GM12878 (cell line): ENCODE measurements around the gene CCDC14. TPM values are rescaled to one million over a fixed set of nuclear protein-coding genes. Genes with fewer than 3 reads are reported as not detected.

Experiments
- ATAC-seq: fragments of 200-7000 bp; cut with Tn5 transposase; 3 replicates; pipeline ENCODE4 v1.9.1; 2020; ENCODE audit warnings: mild to moderate bottlenecking, moderate library complexity
- BruUV-seq: library from RNA; stranded (reverse); fragments of 400-500 nt; replicated peaks from 2 replicates; lab custom pipeline; 2021; lab: Mats Ljungman, UMichigan
- CTCF ChIA-PET: fragments of 300-600 bp; sonication (Branson Sonifier 250); formaldehyde crosslinking; extraction: SDS; loops from one replicate; lab custom pipeline; 2021; ENCODE audit warnings: inconsistent platforms; lab: Yijun Ruan, JAX
- POLR2A ChIA-PET: fragments of 350-600 bp; formaldehyde crosslinking; extraction: SDS; loops from one replicate; lab custom pipeline; 2021; ENCODE audit warnings: inconsistent platforms; lab: Charles Lee
- RAD21 ChIA-PET: fragments of 300-600 bp; sonication (Branson Sonifier 250); formaldehyde crosslinking; loops from one replicate; lab custom pipeline; 2023; ENCODE audit warnings: antibody characterized with exemption; ENCODE audit not compliant: unreplicated experiment; lab: Charles Lee
- SMC1A ChIA-PET: fragments of 300-600 bp; sonication (Branson Sonifier 250); formaldehyde crosslinking; loops from one replicate; lab custom pipeline; 2023; ENCODE audit not compliant: unreplicated experiment, uncharacterized antibody; lab: Charles Lee
- DNase-seq: peaks from one replicate; pipeline ENCODE4 v3.0.0-alpha.2; 2011; ENCODE audit warnings: low read depth, low spot score
- FAIRE-seq: peaks from 3 replicates; lab custom pipeline; 2011; peaks lifted over from hg19 to GRCh38; lab: Jason Lieb, UNC
- H2AFZ ChIP-seq: 2 replicates; pipeline ENCODE4 v1.6.0; 2011; ENCODE audit warnings: low read depth, low read length, control low read depth; ENCODE audit not compliant: control insufficient read depth
- H3K27ac ChIP-seq: 2 replicates; pipeline ENCODE4 v1.5.1; 2011; ENCODE audit warnings: control low read depth; ENCODE audit not compliant: control insufficient read depth, insufficient read depth
- H3K27me3 ChIP-seq, 2 experiments: replicated peaks in 1 of 2; 2 replicates each; pipeline versions ENCODE4 v1.6.0 to v1.6.1; 2011; ENCODE audit warnings: low read length in 1 of 2; ENCODE audit not compliant: control insufficient read depth in 2 of 2, insufficient read depth in 2 of 2
- H3K36me3 ChIP-seq, 2 experiments: 2 replicates each; pipeline ENCODE4 v1.5.1; 2011; ENCODE audit warnings: low read length in 1 of 2; ENCODE audit not compliant: control insufficient read depth in 2 of 2, insufficient read depth in 2 of 2
- H3K4me1 ChIP-seq: 2 replicates; pipeline ENCODE4 v1.6.1; 2011; ENCODE audit warnings: mild to moderate bottlenecking, low read length, moderate library complexity, mixed read lengths; ENCODE audit not compliant: control insufficient read depth, insufficient read depth
- H3K4me2 ChIP-seq: 2 replicates; pipeline ENCODE4 v1.6.0; 2011; ENCODE audit warnings: control low read depth; ENCODE audit not compliant: control insufficient read depth, insufficient read depth
- H3K4me3 ChIP-seq: fragments of 200-600 bp; sonication (generic); 2 replicates; pipeline ENCODE4 v1.5.1; 2016
- H3K79me2 ChIP-seq: 2 replicates; pipeline ENCODE4 v1.6.0; 2011; ENCODE audit warnings: low read length; ENCODE audit not compliant: control insufficient read depth, insufficient read depth
- H3K9ac ChIP-seq: 2 replicates; pipeline ENCODE4 v1.8.0; 2011; ENCODE audit warnings: low read length, control low read depth, mixed read lengths; ENCODE audit not compliant: control insufficient read depth, insufficient read depth
- H3K9me3 ChIP-seq: replicated peaks from 3 replicates; pipeline ENCODE4 v1.5.1; 2011; ENCODE audit warnings: mild to moderate bottlenecking, low read length; ENCODE audit not compliant: control insufficient read depth, insufficient read depth
- H4K20me1 ChIP-seq: 2 replicates; pipeline ENCODE4 v1.6.0; 2011; ENCODE audit not compliant: control insufficient read depth, insufficient read depth
- DPF2 ChIP-seq: fragments of 450-650 bp; IDR thresholded peaks from 2 replicates; pipeline ENCODE4 v1.6.1; 2017; ENCODE audit warnings: mild to moderate bottlenecking
- GATAD2B ChIP-seq: fragments of 450-650 bp; conservative IDR thresholded peaks from 2 replicates; pipeline ENCODE4 v1.6.1; 2017; ENCODE audit warnings: low read depth, mild to moderate bottlenecking, moderate library complexity
- HDAC2 ChIP-seq: fragments of 200-600 bp; sonication (generic); IDR thresholded peaks from 2 replicates; pipeline ENCODE4 v1.6.1; 2017
- KAT2A ChIP-seq: conservative IDR thresholded peaks from 2 replicates; pipeline ENCODE4 v1.6.1; 2011; ENCODE audit warnings: low read depth, low read length; ENCODE audit not compliant: control insufficient read depth
- NFYA ChIP-seq: IDR thresholded peaks from 2 replicates; pipeline ENCODE4 v1.6.1; 2011; ENCODE audit warnings: low read depth, mild to moderate bottlenecking, low read length, improper control_type of control experiment, borderline replicate concordance
- NR2C1 ChIP-seq: fragments of 450-650 bp; IDR thresholded peaks from 2 replicates; pipeline ENCODE4 v1.6.1; 2017; ENCODE audit warnings: antibody characterized with exemption, mild to moderate bottlenecking, moderate library complexity
- PAX8 ChIP-seq: fragments of 450-650 bp; IDR thresholded peaks from 2 replicates; pipeline ENCODE4 v1.6.1; 2017; ENCODE audit warnings: mild to moderate bottlenecking, moderate library complexity
- RELA ChIP-seq: fragments of 450-650 bp; IDR thresholded peaks from 2 replicates; pipeline ENCODE4 v1.8.0; 2014; ENCODE audit warnings: borderline replicate concordance; ENCODE audit not compliant: partially characterized antibody
- SUZ12 ChIP-seq: fragments of 200-600 bp; sonication (generic); IDR thresholded peaks from one replicate; pipeline ENCODE4 v1.6.1; 2018; ENCODE audit warnings: antibody characterized with exemption, mild to moderate bottlenecking; ENCODE audit not compliant: unreplicated experiment
- WGBS: methylation state at CpG from one replicate; pipeline ENCODE4 v1.1.6; 2016; ENCODE audit warnings: low lambda C conversion rate; ENCODE audit not compliant: insufficient replicate concordance, insufficient coverage; ENCODE audit errors: missing lambda C conversion rate; 5-methylcytosine and 5-hydroxymethylcytosine counted together
- in situ Hi-C: fragments of 300-500 bp; cut with MboI; formaldehyde crosslinking; loops from 9 replicates; pipeline ENCODE4 v1.14.3; 2018; ENCODE audit warnings: mixed read lengths
- intact Hi-C: fragments of 100-400 bp; cut with micrococcal nuclease; formaldehyde crosslinking; loops from one replicate; pipeline ENCODE4 v1.14.2; 2022; ENCODE audit not compliant: unreplicated experiment
- polyA plus RNA-seq, 11 experiments: library from polyadenylated mRNA; depleted of rRNA in 4 of 11; unstranded in 6 of 11; stranded (reverse) in 5 of 11; fragments of >200 nt; fragmentation: Nextera tagmentation in 4 of 11; fragmentation: Illumina TruSeq in 1 of 11; extraction: Ambion mirVana in 4 of 11; extraction: Trizol in 1 of 11; gene quantifications; 1 replicate in 1 of 11; 2 replicates in 10 of 11; pipeline versions ENCODE4 v1.2.1 to v1.2.3, GENCODE V29; 2011 to 2016; ENCODE audit warnings: inconsistent platforms in 2 of 11, missing spikeins in 2 of 11, low read depth in 1 of 11
- total RNA-seq, 4 experiments: library from RNA; depleted of rRNA in 3 of 4; stranded (reverse); fragments of >200 nt in 3 of 4; fragmentation: Illumina TruSeq in 1 of 4; extraction: Trizol in 1 of 4; gene quantifications; 2 replicates each; pipeline versions ENCODE4 v1.2.1 to v1.2.3, GENCODE V29; 2013 to 2021
- TF ChIP-seq, protein P1 (sequence below): IDR thresholded peaks from 2 replicates; pipeline ENCODE4 v1.6.1; 2011; ENCODE audit warnings: low read depth, low read length, improper control_type of control experiment, borderline replicate concordance
- TF ChIP-seq, protein P2 (sequence below): fragments of 450-650 bp; formaldehyde crosslinking; IDR thresholded peaks from 2 replicates; pipeline ENCODE4 v1.5.0; 2022; ENCODE audit warnings: mild to moderate bottlenecking, missing genetic modification characterization
- TF ChIP-seq, protein P3 (sequence below): IDR thresholded peaks from 2 replicates; pipeline ENCODE4 v1.6.1; 2011; ENCODE audit warnings: mild to moderate bottlenecking, low read depth, low read length, moderate library complexity; ENCODE audit not compliant: insufficient replicate concordance

CCDC14 gene
- total and polyA plus RNA-seq, 10 of the 15 experiments (the other 5 are each of a cell fraction or from before 2014, with no cell fraction given): 15.9 to 104 (median 43.0) TPM

DNA sequence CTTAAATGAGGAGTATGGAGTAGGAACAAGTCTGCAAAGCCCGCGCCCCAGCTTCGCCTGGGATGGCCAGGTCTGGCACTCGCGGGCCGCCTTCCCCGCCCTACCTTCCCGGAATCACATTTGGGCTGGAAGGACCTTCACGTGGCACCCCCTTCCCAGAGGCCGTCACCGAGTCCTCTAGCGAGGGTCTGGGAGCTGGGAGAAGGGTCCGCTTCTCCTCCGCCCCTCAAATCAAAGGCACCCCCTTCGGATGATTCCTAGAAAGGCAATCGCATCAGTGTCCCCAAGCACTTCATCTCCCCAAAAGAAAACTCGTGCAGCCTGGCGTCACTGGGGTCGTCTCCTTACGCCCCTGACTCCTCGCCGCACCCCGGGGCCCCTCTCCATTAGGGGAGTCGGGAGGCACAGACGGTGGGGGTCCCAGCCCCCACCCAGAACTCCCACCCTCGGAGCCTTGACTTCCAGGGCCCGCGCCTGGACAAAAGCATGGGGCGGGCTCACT, 77.3 kb downstream of the CCDC14 start:
- peaks cover 1 to 7% of the 10 kb centered on the region in 2 experiments; a peak in 3 of 4 replicates for H3K27me3 ChIP-seq
- intact Hi-C loops: loop anchor here (5.0 kb wide), 1 partner anchor 99 kb away; no protein-coding TSS in a partner anchor
- H3K27ac ChIP-seq: no peak overlapping the region
- peak; percentile 60 for TF ChIP-seq SUZ12
- no peak for TF ChIP-seq NR2C1
- TF ChIP-seq, all 136 proteins: peak for 1
- DNase-seq (no peak), ATAC-seq (no peak), FAIRE-seq (no peak)
- ChIA-PET SMC1A (no interaction called here), CTCF (no interaction called here), RAD21 (no interaction called here), POLR2A (no interaction called here)
- Histone ChIP-seq H3K4me1 (no peaks in the 10 kb centered on the region), H3K9ac (no peak overlapping the region), H3K9me3 (no peaks in the 10 kb centered on the region), H3K4me2 (peak overlapping the region; percentile 53; the same call in 1 of the 2 replicates), H3K4me3 (no peak overlapping the region), H3K36me3 (no peaks in the 10 kb centered on the region), H4K20me1 (no peaks in the 10 kb centered on the region), H3K79me2 (no peaks in the 10 kb centered on the region), H2AFZ (no peak overlapping the region)
- BruUV-seq: no TSS peak
- WGBS: 27% methylated on average over 29 of the region's 29 CpGs
- in situ Hi-C loops: no loop called here

DNA sequence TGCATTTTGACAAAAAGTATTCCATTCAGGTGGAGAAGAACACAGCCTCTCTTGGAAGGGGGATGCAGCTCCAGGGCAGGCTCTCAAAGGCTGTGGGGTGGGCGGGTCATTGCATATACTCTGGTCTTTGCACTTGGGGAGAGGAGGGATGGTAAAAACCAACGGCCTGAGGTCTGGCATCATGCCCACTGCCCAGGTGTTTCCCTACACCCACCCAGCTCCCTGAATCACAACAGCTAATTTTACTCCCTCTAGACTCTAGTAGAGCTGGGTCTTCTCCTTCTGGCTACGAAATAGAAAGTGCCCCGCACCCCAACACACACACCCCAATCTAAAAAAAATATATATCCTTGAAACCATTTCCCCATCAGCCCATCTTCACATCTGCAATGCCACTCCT, 77.9 kb downstream of the CCDC14 start:
- Histone ChIP-seq H3K4me1 (no peaks in the 10 kb centered on the region), H4K20me1 (no peaks in the 10 kb centered on the region), H3K36me3 (no peaks in the 10 kb centered on the region), H3K27ac (no peak overlapping the region), H3K79me2 (no peaks in the 10 kb centered on the region), H3K27me3 (peaks cover 1 to 7% of the 10 kb centered on the region in 2 experiments; a peak in 3 of 4 replicates), H3K4me3 (no peak overlapping the region), H3K9ac (no peak overlapping the region), H3K4me2 (no peak overlapping the region), H3K9me3 (no peaks in the 10 kb centered on the region), H2AFZ (no peak overlapping the region)
- ChIA-PET POLR2A (no interaction called here), SMC1A (no interaction called here), CTCF (no interaction called here), RAD21 (no interaction called here)
- 41% methylated on average over 4 of the region's 4 CpGs for WGBS
- DNase-seq: no peak
- in situ Hi-C loops (no loop called here), intact Hi-C loops (loop anchor here (5.0 kb wide), 1 partner anchor 99 kb away; no protein-coding TSS in a partner anchor)
- no TSS peak for BruUV-seq
- no peak for FAIRE-seq
- ATAC-seq: no peak
- TF ChIP-seq NFYA (no peak), HDAC2 (no peak), DPF2 (no peak), RELA (no peak), PAX8 (no peak), GATAD2B (no peak), KAT2A (no peak)
- TF ChIP-seq, protein P1, sequence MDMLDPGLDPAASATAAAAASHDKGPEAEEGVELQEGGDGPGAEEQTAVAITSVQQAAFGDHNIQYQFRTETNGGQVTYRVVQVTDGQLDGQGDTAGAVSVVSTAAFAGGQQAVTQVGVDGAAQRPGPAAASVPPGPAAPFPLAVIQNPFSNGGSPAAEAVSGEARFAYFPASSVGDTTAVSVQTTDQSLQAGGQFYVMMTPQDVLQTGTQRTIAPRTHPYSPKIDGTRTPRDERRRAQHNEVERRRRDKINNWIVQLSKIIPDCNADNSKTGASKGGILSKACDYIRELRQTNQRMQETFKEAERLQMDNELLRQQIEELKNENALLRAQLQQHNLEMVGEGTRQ: no peak
- TF ChIP-seq, protein P2, sequence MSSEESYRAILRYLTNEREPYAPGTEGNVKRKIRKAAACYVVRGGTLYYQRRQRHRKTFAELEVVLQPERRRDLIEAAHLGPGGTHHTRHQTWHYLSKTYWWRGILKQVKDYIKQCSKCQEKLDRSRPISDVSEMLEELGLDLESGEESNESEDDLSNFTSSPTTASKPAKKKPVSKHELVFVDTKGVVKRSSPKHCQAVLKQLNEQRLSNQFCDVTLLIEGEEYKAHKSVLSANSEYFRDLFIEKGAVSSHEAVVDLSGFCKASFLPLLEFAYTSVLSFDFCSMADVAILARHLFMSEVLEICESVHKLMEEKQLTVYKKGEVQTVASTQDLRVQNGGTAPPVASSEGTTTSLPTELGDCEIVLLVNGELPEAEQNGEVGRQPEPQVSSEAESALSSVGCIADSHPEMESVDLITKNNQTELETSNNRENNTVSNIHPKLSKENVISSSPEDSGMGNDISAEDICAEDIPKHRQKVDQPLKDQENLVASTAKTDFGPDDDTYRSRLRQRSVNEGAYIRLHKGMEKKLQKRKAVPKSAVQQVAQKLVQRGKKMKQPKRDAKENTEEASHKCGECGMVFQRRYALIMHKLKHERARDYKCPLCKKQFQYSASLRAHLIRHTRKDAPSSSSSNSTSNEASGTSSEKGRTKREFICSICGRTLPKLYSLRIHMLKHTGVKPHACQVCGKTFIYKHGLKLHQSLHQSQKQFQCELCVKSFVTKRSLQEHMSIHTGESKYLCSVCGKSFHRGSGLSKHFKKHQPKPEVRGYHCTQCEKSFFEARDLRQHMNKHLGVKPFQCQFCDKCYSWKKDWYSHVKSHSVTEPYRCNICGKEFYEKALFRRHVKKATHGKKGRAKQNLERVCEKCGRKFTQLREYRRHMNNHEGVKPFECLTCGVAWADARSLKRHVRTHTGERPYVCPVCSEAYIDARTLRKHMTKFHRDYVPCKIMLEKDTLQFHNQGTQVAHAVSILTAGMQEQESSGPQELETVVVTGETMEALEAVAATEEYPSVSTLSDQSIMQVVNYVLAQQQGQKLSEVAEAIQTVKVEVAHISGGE: no peak
- TF ChIP-seq, protein P3, sequence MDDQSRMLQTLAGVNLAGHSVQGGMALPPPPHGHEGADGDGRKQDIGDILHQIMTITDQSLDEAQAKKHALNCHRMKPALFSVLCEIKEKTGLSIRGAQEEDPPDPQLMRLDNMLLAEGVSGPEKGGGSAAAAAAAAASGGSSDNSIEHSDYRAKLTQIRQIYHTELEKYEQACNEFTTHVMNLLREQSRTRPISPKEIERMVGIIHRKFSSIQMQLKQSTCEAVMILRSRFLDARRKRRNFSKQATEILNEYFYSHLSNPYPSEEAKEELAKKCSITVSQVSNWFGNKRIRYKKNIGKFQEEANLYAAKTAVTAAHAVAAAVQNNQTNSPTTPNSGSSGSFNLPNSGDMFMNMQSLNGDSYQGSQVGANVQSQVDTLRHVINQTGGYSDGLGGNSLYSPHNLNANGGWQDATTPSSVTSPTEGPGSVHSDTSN: no peak
